ENCODE measurements around the gene IGF2BP2.
"Not testable (repeated sequence)": the region's sequence is repeated elsewhere in the genome, so short reads cannot be mapped to it uniquely, and the experiment has no call there.

IGF2BP2 gene

GRCh38 chr3:185651971-185652370 is 172.9 kb downstream of the IGF2BP2 start:
- FAIRE-seq: no peak
- DNase-seq (ENCODE audit: insufficient read length, low spot score): no peak

GRCh38 chr3:185649414-185649813 is 175.4 kb downstream of the IGF2BP2 start:
- no peak for FAIRE-seq
- DNase-seq (ENCODE audit: insufficient read length, low spot score): no peak

- FAIRE-seq: no peak
- no peak for DNase-seq (ENCODE audit: insufficient read length, low spot score)
Observed at GRCh38 chr3:185648396-185648795, 176.4 kb downstream of the IGF2BP2 start.

GRCh38 chr3:185647880-185648210 is 177.0 kb downstream of the IGF2BP2 start:
- FAIRE-seq: no peak
- DNase-seq (ENCODE audit: insufficient read length, low spot score): no peak

- DNase-seq (ENCODE audit: insufficient read length, low spot score) (no peak), FAIRE-seq (no peak)
Observed at GRCh38 chr3:185647134-185647879, 177.5 kb downstream of the IGF2BP2 start.

- DNase-seq (ENCODE audit: insufficient read length, low spot score): no peak
- FAIRE-seq: no peak
Observed at GRCh38 chr3:185646382-185647133, 178.3 kb downstream of the IGF2BP2 start.

- FAIRE-seq: no peak
- no peak for DNase-seq (ENCODE audit: insufficient read length, low spot score)
Observed at GRCh38 chr3:185645596-185646381, 179.1 kb downstream of the IGF2BP2 start.

GRCh38 chr3:185645191-185645590 is 179.7 kb downstream of the IGF2BP2 start:
- not testable (repeated sequence) for DNase-seq (ENCODE audit: insufficient read length, low spot score); FAIRE-seq

- FAIRE-seq (no peak), DNase-seq (ENCODE audit: insufficient read length, low spot score) (no peak)
Observed at GRCh38 chr3:185640308-185640707, 184.5 kb downstream of the IGF2BP2 start.

GRCh38 chr3:185639632-185640206 is 185.1 kb downstream of the IGF2BP2 start:
- DNase-seq (ENCODE audit: insufficient read length, low spot score) (no peak), FAIRE-seq (no peak)

GRCh38 chr3:185638651-185639050 is 186.2 kb downstream of the IGF2BP2 start:
- FAIRE-seq; DNase-seq (ENCODE audit: insufficient read length, low spot score): not testable (repeated sequence)

- FAIRE-seq: no peak
Observed at GRCh38 chr3:185637388-185637787, 187.5 kb downstream of the IGF2BP2 start.

GRCh38 chr3:185632996-185633395 is 191.8 kb downstream of the IGF2BP2 start:
- FAIRE-seq: no peak
- DNase-seq (ENCODE audit: insufficient read length, low spot score): no peak

More at GRCh38 chr3:185637388-185637787, 187.5 kb downstream of the IGF2BP2 start:
- no peak for DNase-seq (ENCODE audit: insufficient read length, low spot score)

GRCh38 chr3:185631508-185632206 is 193.2 kb downstream of the IGF2BP2 start:
- no peak for FAIRE-seq
- no peak for DNase-seq (ENCODE audit: insufficient read length, low spot score)

- no peak for FAIRE-seq
- DNase-seq (ENCODE audit: insufficient read length, low spot score): no peak
Observed at GRCh38 chr3:185631108-185631507, 193.7 kb downstream of the IGF2BP2 start.

GRCh38 chr3:185630182-185630622 is 194.6 kb downstream of the IGF2BP2 start:
- no peak for FAIRE-seq

GRCh38 chr3:185629554-185630181 is 195.2 kb downstream of the IGF2BP2 start:
- FAIRE-seq: no peak

More at GRCh38 chr3:185630182-185630622, 194.6 kb downstream of the IGF2BP2 start:
- DNase-seq (ENCODE audit: insufficient read length, low spot score): no peak

GRCh38 chr3:185625784-185626183 is 199.1 kb downstream of the IGF2BP2 start:
- FAIRE-seq (no peak), DNase-seq (ENCODE audit: insufficient read length, low spot score) (no peak)

More at GRCh38 chr3:185629554-185630181, 195.2 kb downstream of the IGF2BP2 start:
- no peak for DNase-seq (ENCODE audit: insufficient read length, low spot score)

- FAIRE-seq: no peak
- DNase-seq (ENCODE audit: insufficient read length, low spot score): no peak
Observed at GRCh38 chr3:185623939-185624665, 200.7 kb downstream of the IGF2BP2 start.
